GM08714 (cell line): Measurements from ENCODE around the gene EFCAB5.
"Not testable (repeated sequence)": the region's sequence is repeated elsewhere in the genome, so short reads cannot be mapped to it uniquely, and the experiment has no call there.

Experiments
- H3K4me3 ChIP-seq: fragments of 200-500 bp; sonication (Bioruptor generic); 2 replicates; pipeline ENCODE4 v1.5.1; 2014; ENCODE audit warnings: mild to moderate bottlenecking, low read length, inconsistent platforms
- ZNF274 ChIP-seq: IDR thresholded peaks from 2 replicates; pipeline ENCODE4 v1.6.1; 2012; ENCODE audit warnings: mild to moderate bottlenecking, low read depth, low read length

The EFCAB5 gene

DNA sequence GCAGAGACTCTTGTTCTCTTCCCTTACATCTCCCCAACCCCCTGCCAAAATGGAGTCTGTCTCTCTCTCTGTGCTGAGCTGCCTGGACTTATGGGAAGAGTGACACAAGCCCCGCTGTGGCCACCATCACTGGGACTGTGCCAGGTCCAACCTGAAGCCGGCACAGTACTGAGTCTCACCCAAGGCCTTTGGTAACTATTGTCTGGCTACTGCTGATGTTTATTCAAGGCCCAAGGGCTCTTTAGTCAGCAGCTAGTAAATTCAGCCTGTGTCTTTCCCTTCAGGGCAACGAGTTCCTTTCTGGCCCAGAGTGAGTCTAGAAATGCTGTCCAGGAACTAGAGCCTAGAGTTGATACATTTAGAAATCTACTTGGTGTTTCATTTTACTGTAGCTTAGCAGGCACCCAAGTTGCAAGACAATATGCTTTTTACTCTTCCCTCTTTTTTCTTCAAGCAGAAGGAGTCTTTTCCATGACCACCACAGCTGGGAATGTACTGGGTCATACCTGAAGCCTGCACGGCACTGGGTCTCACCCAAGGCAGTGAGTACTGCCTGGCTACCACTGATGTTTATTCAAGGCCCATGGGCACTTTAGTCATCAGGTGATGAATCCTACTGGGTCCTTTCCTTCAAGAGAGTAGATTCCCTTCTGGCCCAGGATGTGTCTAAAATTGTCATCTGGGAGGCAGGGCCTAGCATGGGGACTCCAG, 17.7 kb downstream of the EFCAB5 start:
- TF ChIP-seq ZNF274: no peak
- no peak overlapping the region for H3K4me3 ChIP-seq

DNA sequence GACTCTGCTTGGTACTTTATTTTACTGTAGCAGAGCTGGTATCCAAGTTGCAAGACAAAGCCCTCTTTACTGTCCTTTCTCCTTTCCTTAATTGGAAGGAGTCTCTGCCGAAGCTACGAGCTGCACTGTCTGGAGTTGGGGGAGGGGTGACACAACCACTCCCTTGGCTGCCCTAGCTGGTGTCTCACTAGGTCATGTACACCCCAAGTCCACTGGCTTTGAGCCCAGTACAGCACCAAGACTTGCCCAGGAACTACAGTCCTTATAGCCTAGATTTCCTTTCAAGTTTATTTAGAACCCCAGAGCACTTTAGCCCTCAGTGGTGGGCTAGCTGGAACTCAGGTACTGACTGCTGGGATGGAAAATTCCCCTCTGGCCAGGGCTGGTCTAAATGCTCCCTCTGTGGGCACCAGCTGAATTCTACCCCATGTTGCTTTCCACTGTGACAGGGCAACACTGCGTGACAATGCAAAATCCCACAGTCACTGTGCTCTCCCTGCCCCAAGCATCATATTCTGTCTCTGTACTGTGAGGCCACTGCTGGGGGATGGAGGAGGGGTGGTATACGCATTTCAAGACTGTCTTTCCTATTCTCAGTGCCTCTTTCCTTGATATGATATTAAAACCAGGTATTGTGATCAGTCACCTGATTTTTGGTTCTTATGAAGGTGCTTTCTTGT, 18.4 kb downstream of the EFCAB5 start:
- no peak overlapping the region for H3K4me3 ChIP-seq
- no peak for TF ChIP-seq ZNF274

DNA sequence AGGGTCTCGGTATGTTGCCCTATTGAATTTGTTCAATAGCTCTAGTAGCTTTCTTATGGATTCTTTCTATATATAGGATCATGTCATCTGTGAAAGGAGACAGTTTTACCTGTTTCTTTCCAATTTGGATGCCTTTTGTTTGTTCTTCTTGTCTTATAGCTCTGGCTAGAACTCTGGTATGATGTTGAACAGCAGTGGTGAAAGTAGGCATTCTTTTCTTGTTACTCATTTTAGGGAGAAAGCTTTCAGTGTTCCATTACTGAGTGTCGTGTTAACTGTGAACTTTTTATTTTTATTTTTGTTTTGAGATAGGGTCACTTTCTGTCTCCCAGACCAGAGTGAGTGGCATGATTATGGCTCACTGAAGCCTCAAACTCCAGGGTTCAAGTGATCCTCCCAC, 21.2 kb downstream of the EFCAB5 start:
- no peak for TF ChIP-seq ZNF274
- no peak overlapping the region for H3K4me3 ChIP-seq

DNA sequence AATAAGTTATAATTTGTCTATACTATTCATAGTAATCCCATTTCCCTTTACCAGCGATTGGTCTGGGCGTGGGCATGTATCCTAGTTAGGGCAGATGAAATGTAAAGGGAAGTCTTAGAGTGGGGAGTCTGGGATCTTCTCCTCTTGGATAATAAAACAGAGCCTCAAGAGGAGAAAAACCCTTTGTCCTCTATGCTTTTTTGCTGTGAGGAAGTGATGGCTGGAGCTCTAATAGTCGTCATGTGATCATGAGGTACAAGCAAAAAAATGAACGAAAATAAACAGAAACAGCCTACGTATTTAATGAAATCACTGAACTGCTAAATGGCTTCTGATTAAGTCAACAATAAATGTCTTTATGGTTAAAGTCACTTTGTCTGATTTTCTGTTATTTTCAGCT, 26.8 kb downstream of the EFCAB5 start:
- no peak overlapping the region for H3K4me3 ChIP-seq
- no peak for TF ChIP-seq ZNF274

DNA sequence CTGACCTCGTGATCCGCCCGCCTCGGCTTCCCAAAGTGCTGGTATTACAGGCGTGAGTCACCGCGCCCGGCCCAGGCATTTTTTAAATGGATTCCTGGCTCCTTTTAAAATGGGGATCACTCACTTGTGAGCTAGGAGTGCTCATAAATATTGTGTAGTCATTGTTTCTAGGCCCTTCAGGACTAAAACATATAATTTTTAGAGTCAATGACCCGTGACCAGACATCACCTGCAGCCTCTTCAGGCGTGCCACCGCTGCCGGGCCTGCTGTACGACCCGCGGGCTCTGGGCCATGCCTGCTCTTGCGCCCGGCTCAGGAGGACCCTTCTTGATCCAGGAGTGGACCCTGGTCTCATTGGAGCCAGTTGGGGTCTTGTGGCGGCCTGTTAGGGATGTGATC, 30.8 kb downstream of the EFCAB5 start:
- TF ChIP-seq ZNF274: no peak
- no peak overlapping the region for H3K4me3 ChIP-seq

DNA sequence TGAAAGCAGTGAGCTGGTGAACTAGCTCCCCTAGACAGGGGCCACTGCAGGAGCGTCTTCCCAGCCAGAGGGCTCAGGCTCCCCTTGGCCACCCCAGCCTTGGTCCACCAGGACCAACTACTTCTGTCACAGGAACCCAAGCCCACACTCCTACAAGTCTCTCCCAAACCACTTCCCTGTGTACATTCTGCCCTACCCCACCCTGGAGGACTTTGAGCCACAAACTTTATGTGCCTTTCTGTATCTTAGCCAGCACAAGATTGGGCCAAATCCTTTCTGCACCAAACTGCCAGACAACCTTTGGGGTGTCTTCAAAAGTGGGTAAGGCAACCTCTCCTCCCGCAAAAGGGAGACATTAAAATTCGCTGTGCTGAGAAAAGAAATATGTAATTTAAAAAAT, 31.6 kb downstream of the EFCAB5 start:
- H3K4me3 ChIP-seq: no peak overlapping the region
- TF ChIP-seq ZNF274: no peak

DNA sequence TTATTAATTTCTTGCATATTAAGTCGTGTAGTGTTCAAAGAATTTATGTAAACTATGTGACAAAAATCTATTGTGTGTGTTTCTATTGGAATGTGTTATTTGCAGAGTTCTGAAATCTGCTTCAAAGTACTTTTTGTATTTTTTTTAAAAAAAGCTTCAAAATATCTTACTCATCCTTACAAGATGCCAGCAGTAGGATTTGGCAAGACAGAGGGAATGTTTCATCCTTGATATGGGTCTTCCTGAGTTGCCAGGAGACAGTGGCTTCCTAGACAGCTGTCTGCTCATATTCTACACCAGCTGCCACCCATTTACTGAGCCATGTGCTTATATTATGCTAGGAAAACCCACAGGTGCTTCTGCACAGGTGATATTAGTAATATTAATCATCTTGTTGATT, 36.4 kb downstream of the EFCAB5 start:
- no peak overlapping the region for H3K4me3 ChIP-seq
- TF ChIP-seq ZNF274: no peak

DNA sequence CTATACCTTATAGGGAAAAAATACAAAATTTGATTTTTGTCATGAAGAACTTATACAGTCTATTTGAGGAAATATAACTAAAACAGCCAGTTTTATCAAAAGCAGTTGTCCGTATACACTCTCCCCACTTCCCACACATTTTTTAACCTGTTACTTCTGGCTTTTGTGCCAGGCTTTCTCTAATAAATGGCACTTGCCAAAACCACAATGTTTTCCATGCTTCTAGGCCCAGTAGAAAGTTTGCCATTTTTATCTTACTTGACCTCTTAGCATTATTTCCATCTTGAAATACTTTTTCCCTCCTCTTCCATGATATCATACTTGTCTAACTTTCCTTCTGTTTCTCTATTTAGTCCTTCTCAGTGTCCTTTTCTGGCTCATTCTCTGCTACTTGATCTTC, 38.8 kb downstream of the EFCAB5 start:
- TF ChIP-seq ZNF274: no peak
- no peak overlapping the region for H3K4me3 ChIP-seq

DNA sequence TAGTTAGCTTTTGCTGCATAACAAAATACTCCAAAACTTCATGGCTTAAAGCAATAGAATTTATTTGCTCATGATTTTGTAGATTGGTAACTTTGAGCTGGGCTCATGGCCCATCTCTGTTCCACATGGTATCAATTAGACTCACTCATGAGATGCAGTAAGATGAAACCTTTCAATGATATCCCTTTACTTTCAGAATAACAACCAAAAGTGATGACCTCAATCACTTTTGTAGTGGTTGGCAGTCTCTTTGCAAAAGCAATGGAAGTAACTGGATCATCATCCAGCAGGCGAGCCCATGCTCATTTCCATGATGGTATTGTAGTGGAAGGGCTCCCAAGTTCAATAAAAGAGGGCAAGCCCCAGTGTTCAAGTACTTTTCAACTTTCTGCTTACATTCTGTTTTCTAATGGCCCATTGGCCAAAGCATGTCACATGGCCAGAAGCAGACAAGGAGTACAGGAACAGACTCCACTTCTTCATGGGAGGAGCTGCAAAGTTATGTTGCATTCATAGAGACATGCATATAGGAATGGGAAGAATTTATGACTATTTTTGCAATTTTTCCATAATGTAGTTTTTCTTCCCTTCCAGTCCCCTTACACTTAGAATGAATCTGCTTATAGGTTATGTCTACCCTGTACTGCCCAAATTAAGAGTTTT, 41.7 kb downstream of the EFCAB5 start:
- no peak for TF ChIP-seq ZNF274
- H3K4me3 ChIP-seq: no peak overlapping the region

DNA sequence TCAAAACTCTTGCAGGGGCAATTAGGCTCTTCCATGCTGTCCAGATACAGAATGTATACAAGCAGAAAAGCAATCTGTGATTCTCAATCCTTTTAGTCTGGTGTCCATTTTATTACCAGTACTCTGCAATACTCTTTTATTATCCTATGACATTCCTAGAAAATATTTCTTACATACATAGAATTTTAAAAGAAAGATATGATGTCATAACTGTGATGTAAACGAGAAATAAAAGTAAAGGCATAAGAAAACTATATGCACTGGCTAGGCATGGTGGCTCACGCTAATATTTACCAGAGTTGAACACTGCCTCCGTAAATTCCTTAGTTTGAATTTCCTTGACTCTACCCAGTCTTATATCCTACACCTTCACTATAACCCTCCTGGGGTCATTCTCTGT, 55.0 kb downstream of the EFCAB5 start:
- TF ChIP-seq ZNF274: no peak

DNA sequence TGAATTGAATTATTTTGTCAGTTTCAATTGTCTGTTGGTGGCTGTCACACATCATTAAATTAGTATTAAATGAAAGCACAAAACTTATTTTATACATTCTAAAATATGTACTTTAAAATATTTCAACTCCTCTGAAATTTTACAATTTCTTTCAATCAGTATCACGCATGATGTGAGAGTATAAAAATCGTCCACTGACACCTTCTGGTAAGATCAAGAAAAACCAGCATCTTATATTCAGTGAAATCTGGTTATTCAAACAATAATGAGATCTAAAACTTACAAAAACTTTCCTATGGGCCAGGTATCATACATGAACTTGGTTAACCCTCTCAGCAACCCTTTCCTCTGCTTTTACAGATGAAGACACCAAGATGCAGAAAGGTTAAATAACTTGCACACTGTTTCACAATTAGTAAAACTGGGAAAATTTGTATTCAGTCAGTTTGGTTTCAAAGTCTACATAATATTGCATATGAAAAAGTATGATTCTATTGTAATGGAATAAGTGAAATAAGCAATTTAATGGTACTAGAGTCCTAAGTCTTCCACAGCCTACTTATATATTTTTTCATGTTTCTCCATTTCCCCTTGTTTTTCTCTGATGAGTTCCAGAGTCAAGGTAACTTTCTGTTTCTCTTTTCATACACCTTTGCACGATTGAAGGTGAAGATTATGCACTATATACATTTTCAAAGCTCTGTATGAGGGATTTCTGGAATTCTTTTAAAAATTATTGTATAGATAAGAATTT, 58.7 kb downstream of the EFCAB5 start:
- TF ChIP-seq ZNF274: no peak
- no peak overlapping the region for H3K4me3 ChIP-seq

More for the DNA sequence above, 55.0 kb downstream of the EFCAB5 start:
- H3K4me3 ChIP-seq: no peak overlapping the region

DNA sequence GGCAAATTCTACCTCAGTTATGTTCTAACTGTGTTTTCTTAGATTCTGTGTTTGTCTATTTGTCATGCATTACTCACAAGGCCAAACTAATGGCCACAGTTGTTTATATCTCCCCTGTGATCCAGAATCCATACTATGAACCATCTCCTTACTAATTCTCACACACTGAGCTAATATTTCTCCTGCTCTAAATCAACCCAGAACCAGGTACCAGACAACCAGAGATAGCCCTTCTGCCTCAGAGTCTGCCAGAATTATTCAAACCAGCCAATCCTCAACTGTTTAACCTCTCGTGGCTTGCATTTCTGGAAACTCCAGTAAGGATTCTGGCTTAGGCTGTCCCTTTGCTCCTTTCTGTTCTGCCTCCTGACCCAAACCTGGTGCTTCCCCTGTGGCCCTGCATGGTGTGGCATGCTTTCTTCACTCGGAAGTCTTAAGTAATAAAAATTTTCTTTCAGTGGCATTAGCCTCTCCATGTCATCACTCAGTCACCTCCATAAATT, 59.4 kb downstream of the EFCAB5 start:
- H3K4me3 ChIP-seq: no peak overlapping the region
- TF ChIP-seq ZNF274: no peak

DNA sequence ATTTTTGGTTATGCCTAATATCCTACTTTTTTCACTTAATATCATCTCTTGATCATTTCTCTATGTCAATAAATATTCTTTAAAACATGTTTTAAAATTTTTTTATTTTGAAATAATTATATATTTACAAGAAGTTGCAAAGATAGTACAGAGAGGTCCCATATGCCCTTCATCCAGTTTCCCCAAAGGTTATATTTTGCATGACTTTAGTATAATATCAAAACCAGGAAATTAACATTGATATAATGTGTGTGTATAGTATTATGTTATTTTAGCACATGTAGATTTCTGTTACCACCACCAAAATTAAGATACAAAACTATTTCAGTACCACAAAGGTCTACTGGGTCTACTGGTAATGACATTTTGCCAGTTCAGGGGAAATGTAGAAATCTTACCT, 60.7 kb downstream of the EFCAB5 start:
- no peak for TF ChIP-seq ZNF274
- no peak overlapping the region for H3K4me3 ChIP-seq

DNA sequence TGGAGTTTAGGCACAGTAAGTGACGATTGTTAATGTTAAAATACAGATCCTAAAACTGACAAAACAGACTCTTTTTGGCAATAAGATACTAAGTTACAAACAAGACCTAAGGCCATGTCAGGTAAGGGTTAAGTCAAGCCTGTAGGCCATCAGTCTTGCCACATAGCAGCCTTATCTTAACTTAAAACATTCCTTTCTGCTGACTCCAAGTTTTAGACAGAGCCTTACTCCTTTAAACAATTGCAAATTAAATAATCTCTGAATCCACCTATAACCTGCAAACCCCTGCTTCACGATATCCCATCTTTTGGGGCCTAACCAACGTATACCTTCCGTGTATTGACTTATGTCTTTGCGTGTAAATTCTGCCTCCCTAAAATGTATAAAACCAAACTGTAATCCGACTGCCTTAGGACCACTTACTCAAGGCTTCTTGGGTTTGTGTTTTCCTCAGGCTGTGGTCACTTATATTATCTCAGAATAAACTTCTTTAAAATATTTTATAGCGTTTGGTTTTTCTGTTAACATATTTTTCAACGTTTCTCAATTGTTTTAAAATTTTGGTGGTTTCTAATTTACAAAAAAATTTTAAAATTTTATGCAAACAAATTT, 64.4 kb downstream of the EFCAB5 start:
- TF ChIP-seq ZNF274: no peak

DNA sequence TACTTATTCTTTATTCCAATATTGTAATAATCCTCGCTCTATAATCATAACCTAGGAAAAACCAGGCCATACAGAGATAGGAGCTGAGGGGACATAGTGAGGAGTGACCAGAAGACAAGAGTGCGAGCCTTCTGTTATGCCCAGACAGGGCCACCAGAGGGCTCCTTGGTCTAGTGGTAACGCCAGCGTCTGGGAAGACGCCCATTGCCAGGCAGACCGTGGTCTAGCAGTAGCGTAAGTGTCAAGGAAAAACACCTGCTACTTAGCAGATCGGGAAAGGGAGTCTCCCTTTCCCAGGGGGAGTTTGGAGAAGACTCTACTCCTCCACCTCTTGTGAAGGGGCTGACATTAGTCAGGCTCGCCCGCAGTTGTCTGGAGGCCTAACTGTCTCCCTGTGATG, 70.5 kb downstream of the EFCAB5 start:
- not testable (repeated sequence) for H3K4me3 ChIP-seq

More for the DNA sequence above, 64.4 kb downstream of the EFCAB5 start:
- no peak overlapping the region for H3K4me3 ChIP-seq
